Measurements from ENCODE around the gene FYB2. TPM values are rescaled to one million over a fixed set of nuclear protein-coding genes. Genes with fewer than 3 reads are reported as not detected.

FYB2 gene
- total RNA-seq, 1 experiment from 2014 or later: 0.15 TPM

GRCh38 chr1:56672579-56672978, 146.6 kb downstream of the FYB2 start:
- no peak for ATAC-seq
- H3K4me1 Mint-ChIP-seq: no peaks in the 10 kb centered on the region
- H3K4me3 Mint-ChIP-seq: no peak overlapping the region
- ChIA-PET POLR2A (no interaction called here), CTCF (no interaction called here)
- DNase-seq (ENCODE audit: low spot score): no peak
- no peaks in the 10 kb centered on the region for H3K36me3 Mint-ChIP-seq
- TF ChIP-seq ZNF219 (CRISPR knock-in tag; IDR thresholded peaks at IDR 0.05; ENCODE audit: borderline replicate concordance): no peak
- no peak for TF ChIP-seq ZNF671 (CRISPR knock-in tag; IDR thresholded peaks at IDR 0.05)
- TF ChIP-seq ZNF232 (CRISPR knock-in tag; IDR thresholded peaks at IDR 0.05): no peak
- TF ChIP-seq OVOL2 (CRISPR knock-in tag; IDR thresholded peaks at IDR 0.05; ENCODE audit: borderline replicate concordance): no peak
- no peak for TF ChIP-seq JUN (CRISPR knock-in tag; IDR thresholded peaks at IDR 0.05)
- TF ChIP-seq CDX4 (CRISPR knock-in tag; IDR thresholded peaks at IDR 0.05; ENCODE audit: borderline replicate concordance): no peak
- TF ChIP-seq HMGXB4 (CRISPR knock-in tag; IDR thresholded peaks at IDR 0.05): no peak
- TF ChIP-seq MLX (CRISPR knock-in tag; IDR thresholded peaks at IDR 0.05): no peak
- no peak for TF ChIP-seq SMAD3 (CRISPR knock-in tag; IDR thresholded peaks at IDR 0.05; ENCODE audit: borderline replicate concordance)
- no peak for TF ChIP-seq ERG (CRISPR knock-in tag; IDR thresholded peaks at IDR 0.05)
- no peak for TF ChIP-seq ZSCAN18 (CRISPR knock-in tag; IDR thresholded peaks at IDR 0.05)
- no peak for TF ChIP-seq SOX15 (CRISPR knock-in tag; IDR thresholded peaks at IDR 0.05)
- no peak for TF ChIP-seq ZNF532 (CRISPR knock-in tag; IDR thresholded peaks at IDR 0.05; ENCODE audit: borderline replicate concordance)
- TF ChIP-seq ATF2 (CRISPR knock-in tag; IDR thresholded peaks at IDR 0.05; ENCODE audit: borderline replicate concordance, low read depth): no peak
- no peak for TF ChIP-seq MAX (CRISPR knock-in tag; IDR thresholded peaks at IDR 0.05)
- TF ChIP-seq E2F4 (CRISPR knock-in tag; IDR thresholded peaks at IDR 0.05; ENCODE audit: borderline replicate concordance, low read depth): no peak
- H3K27ac Mint-ChIP-seq: no peak overlapping the region
- H3K27me3 Mint-ChIP-seq (ENCODE audit: low read depth): no peaks in the 10 kb centered on the region
- no peaks in the 10 kb centered on the region for H3K9me3 Mint-ChIP-seq
